Measurements from ENCODE around the gene TRPM1. TPM values are rescaled to one million over a fixed set of nuclear protein-coding genes. Genes with fewer than 3 reads are reported as not detected.
A peak's percentile ranks its signal among the peaks of the same experiment; 100 is the strongest.

Gene TRPM1
- total and polyA plus RNA-seq, 9 of the 15 experiments (the other 6 are each of a cell fraction or from before 2014, with no cell fraction given) = 0.01 to 0.06 (median 0.03) TPM; not detected in 5

GRCh38 chr15:30991255-30992235 lies 110.0 kb downstream of the TRPM1 start, which contains the start of gene MTMR10 (continued):
- no peak for TF ChIP-seq E2F8 (IDR thresholded peaks at IDR 0.05; ENCODE audit: low read depth, partially characterized antibody)
- TF ChIP-seq ZNF23 (CRISPR knock-in tag; IDR thresholded peaks at IDR 0.05) = no peak
- no peak for TF ChIP-seq LCOR (CRISPR knock-in tag; IDR thresholded peaks at IDR 0.05)
- TF ChIP-seq HDAC1 (IDR thresholded peaks at IDR 0.05) = no peak
- TF ChIP-seq SNRNP70 (optimal IDR thresholded peaks at IDR 0.05; ENCODE audit: low read depth, low read length) = no peak
- TF ChIP-seq, protein P1, sequence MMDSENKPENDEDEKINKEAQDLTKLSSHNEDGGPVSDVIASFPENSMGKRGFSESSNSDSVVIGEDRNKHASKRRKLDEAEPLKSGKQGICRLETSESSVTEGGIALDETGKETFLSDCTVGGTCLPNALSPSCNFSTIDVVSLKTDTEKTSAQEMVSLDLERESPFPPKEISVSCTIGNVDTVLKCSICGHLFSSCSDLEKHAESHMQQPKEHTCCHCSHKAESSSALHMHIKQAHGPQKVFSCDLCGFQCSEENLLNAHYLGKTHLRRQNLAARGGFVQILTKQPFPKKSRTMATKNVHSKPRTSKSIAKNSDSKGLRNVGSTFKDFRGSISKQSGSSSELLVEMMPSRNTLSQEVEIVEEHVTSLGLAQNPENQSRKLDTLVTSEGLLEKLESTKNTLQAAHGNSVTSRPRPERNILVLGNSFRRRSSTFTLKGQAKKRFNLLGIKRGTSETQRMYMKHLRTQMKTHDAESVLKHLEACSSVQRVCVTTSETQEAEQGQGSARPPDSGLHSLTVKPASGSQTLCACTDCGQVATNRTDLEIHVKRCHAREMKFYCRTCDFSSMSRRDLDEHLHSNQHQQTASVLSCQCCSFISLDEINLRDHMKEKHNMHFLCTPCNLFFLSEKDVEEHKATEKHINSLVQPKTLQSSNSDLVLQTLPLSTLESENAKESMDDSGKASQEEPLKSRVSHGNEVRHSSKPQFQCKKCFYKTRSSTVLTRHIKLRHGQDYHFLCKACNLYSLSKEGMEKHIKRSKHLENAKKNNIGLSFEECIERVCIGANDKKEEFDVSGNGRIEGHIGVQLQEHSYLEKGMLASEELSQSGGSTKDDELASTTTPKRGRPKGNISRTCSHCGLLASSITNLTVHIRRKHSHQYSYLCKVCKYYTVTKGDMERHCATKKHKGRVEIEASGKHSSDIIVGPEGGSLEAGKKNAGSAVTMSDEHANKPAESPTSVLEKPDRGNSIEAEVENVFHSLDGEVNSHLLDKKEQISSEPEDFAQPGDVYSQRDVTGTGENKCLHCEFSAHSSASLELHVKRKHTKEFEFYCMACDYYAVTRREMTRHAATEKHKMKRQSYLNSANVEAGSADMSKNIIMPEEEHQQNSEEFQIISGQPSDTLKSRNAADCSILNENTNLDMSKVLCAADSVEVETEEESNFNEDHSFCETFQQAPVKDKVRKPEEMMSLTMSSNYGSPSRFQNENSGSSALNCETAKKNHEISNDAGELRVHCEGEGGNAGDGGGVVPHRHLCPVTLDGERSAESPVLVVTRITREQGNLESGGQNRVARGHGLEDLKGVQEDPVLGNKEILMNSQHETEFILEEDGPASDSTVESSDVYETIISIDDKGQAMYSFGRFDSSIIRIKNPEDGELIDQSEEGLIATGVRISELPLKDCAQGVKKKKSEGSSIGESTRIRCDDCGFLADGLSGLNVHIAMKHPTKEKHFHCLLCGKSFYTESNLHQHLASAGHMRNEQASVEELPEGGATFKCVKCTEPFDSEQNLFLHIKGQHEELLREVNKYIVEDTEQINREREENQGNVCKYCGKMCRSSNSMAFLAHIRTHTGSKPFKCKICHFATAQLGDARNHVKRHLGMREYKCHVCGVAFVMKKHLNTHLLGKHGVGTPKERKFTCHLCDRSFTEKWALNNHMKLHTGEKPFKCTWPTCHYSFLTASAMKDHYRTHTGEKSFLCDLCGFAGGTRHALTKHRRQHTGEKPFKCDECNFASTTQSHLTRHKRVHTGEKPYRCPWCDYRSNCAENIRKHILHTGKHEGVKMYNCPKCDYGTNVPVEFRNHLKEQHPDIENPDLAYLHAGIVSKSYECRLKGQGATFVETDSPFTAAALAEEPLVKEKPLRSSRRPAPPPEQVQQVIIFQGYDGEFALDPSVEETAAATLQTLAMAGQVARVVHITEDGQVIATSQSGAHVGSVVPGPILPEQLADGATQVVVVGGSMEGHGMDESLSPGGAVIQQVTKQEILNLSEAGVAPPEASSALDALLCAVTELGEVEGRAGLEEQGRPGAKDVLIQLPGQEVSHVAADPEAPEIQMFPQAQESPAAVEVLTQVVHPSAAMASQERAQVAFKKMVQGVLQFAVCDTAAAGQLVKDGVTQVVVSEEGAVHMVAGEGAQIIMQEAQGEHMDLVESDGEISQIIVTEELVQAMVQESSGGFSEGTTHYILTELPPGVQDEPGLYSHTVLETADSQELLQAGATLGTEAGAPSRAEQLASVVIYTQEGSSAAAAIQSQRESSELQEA (IDR thresholded peaks at IDR 0.05; ENCODE audit: low read depth) = peak; percentile 85
- TF ChIP-seq CCAR2 (IDR thresholded peaks at IDR 0.05; ENCODE audit: low read depth, low read length) = no peak
- no peak for TF ChIP-seq IRF2 (CRISPR knock-in tag; IDR thresholded peaks at IDR 0.05)
- TF ChIP-seq ARHGAP35 (IDR thresholded peaks at IDR 0.05; ENCODE audit: partially characterized antibody) = no peak
- TF ChIP-seq ESRRA (IDR thresholded peaks at IDR 0.05; ENCODE audit: borderline replicate concordance, low read depth) = 0 out of 2 replicates have a peak, but pooled peaks have one; percentile 6
- no peak for TF ChIP-seq SMAD3 (CRISPR knock-in tag; conservative IDR thresholded peaks at IDR 0.05)
- TF ChIP-seq NFIC (IDR thresholded peaks at IDR 0.05) = peak; percentile 35; the same call in 1 of the 2 replicates
- TF ChIP-seq TAF1 (IDR thresholded peaks at IDR 0.05; ENCODE audit: control insufficient read depth, extremely low read depth, insufficient read depth, low read length, severe bottlenecking) = peak; percentile 67
- TF ChIP-seq MYC (IDR thresholded peaks at IDR 0.05; ENCODE audit: low read depth, low read length) = peak; percentile 42; the same call in 1 of the 2 replicates
- TF ChIP-seq MYC (CRISPR knock-in tag; IDR thresholded peaks at IDR 0.05; ENCODE audit: borderline replicate concordance, low read depth) = 0 out of 2 replicates have a peak, but pooled peaks have one; percentile 31
